COLO829 (cell line): ENCODE data around the gene LMX1A.

Experiments
- DNase-seq: peaks from one replicate; pipeline ENCODE4 v3.0.0; 2012; ENCODE audit warnings: low spot score

The LMX1A gene

GRCh38 chr1:165162671-165163241 lies 193.8 kb downstream of the LMX1A start:
- peak; percentile 69 for DNase-seq

- DNase-seq: peak; percentile 78
Measured at GRCh38 chr1:165161130-165161529, 195.4 kb downstream of the LMX1A start.

DNA sequence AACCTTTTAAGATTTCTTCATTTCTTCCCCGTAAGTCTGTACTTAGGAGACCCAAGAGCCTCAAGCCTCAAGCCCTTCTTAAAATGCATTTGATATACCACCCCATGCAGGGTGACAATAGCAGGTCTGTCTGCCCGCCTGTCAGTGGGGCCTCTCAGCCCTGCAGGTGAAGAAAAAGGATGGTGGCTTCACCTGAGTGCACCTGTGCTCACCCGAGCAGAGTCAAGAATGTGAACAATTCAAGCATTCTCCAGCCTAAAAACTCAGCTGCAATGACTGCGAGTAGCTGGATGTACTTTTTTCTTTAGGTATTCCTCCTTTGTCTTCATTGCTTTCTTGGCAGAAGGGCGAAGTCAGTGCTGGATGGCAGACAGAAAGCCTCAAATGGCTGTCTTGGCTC lies 203.3 kb downstream of the LMX1A start:
- DNase-seq: no peak

DNA sequence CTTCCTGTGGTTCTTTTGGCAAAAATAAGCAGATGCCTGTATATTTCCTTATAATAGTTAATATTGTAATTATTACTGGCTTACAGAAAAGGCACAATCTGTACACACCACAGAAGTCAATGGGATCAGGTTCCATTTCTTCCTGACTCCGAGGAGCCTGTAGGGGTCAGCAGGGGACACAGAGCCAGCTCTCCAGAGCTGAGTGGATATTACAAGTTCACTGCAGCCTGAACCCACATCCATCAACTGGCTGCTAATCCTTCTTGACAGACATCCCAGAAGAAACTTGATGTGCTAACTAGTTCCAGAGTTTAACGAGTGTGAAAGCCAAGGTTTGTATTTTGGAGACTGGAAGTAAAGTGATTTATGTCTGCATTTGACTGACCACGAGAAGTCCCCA lies 203.8 kb downstream of the LMX1A start:
- peak; percentile 31 for DNase-seq

- DNase-seq: no peak
Measured at GRCh38 chr1:165152109-165152508, 204.4 kb downstream of the LMX1A start.
